HG03457 (cell line): ENCODE results near the gene SLC39A1.
"Not testable (repeated sequence)": the region's sequence is repeated elsewhere in the genome, so short reads cannot be mapped to it uniquely, and the experiment has no call there.

Experiments
- ATAC-seq: cut with Tn5 transposase; IDR thresholded peaks from one replicate; pipeline ENCODE4 v1.9.1; 2021; ENCODE audit warnings: moderate number of reproducible peaks; ENCODE audit not compliant: unreplicated experiment

Gene SLC39A1

GRCh38 chr1:153932156-153933131 is 30.9 kb downstream of the SLC39A1 start:
- ATAC-seq = no peak

GRCh38 chr1:153929981-153930948 is 33.1 kb downstream of the SLC39A1 start:
- no peak for ATAC-seq

GRCh38 chr1:153929426-153929825 is 33.9 kb downstream of the SLC39A1 start:
- no peak for ATAC-seq

- no peak for ATAC-seq
Observed at GRCh38 chr1:153928791-153929341, 34.5 kb downstream of the SLC39A1 start.

- no peak for ATAC-seq
Observed at GRCh38 chr1:153928245-153928644, 35.1 kb downstream of the SLC39A1 start.

GRCh38 chr1:153926405-153926804 is 36.9 kb downstream of the SLC39A1 start:
- ATAC-seq = no peak

- peak; percentile 89 for ATAC-seq
Observed at GRCh38 chr1:153922972-153923925, 40.1 kb downstream of the SLC39A1 start, which contains the start of gene GATAD2B. Gene GATAD2B (minus strand): TSS chr1:153922972. CDS start chr1:153828347, 94,625 bp downstream.

GRCh38 chr1:153922076-153922971 is 41.0 kb downstream of the SLC39A1 start:
- peak; percentile 10 for ATAC-seq

GRCh38 chr1:153921803-153922075 is 41.6 kb downstream of the SLC39A1 start:
- no peak for ATAC-seq

GRCh38 chr1:153921080-153921802 is 42.1 kb downstream of the SLC39A1 start:
- ATAC-seq = no peak

GRCh38 chr1:153919876-153920852 is 43.2 kb downstream of the SLC39A1 start:
- no peak for ATAC-seq

- no peak for ATAC-seq
Observed at GRCh38 chr1:153916297-153916696, 47.0 kb downstream of the SLC39A1 start.

GRCh38 chr1:153912349-153912748 is 51.0 kb downstream of the SLC39A1 start:
- ATAC-seq = no peak

GRCh38 chr1:153910560-153910959 is 52.8 kb downstream of the SLC39A1 start:
- ATAC-seq = not testable (repeated sequence)
